ENCODE data around the gene RILPL1. TPM values are rescaled to one million over a fixed set of nuclear protein-coding genes. Genes with fewer than 3 reads are reported as not detected.

The RILPL1 gene
- total and polyA plus RNA-seq, 2 of the 4 experiments (the other 2 are of a cell fraction), result 11.1 to 19.8 TPM

GRCh38 chr12:123498126-123498825 is 35.2 kb downstream of the RILPL1 start:
- dilution Hi-C loops (cut with HindIII; ENCODE audit: low sequenced_read_pairs, unreplicated experiment) (no loop called here), intact Hi-C loops (cut with micrococcal nuclease) (no loop called here), in situ Hi-C loops (cut with MboI; ENCODE audit: low sequenced_read_pairs) (no loop called here)
- Histone ChIP-seq H4K5ac (ENCODE audit: low read depth, low read length) (no peak overlapping the region), H3K27ac (ENCODE audit: insufficient read depth, low read length) (no peak overlapping the region), H3K9me3 (ENCODE audit: control insufficient read depth, insufficient read depth, low read length) (no peaks in the 10 kb centered on the region), H2AK9ac (replicated peaks; ENCODE audit: low read depth, low read length, poor library complexity) (peak overlapping the region; percentile 50), H3K9ac (ENCODE audit: low read depth, low read length) (no peak overlapping the region), H2AK5ac (ENCODE audit: low read depth, low read length) (no peak overlapping the region), H3K4me1 (ENCODE audit: control insufficient read depth, insufficient read depth, low read length) (peaks cover 4% of the 10 kb centered on the region; the same call in 1 of the 2 replicates), H3K4ac (ENCODE audit: low read depth, low read length) (no peak overlapping the region), H2BK120ac (ENCODE audit: low read depth, low read length) (no peak overlapping the region), H3K23ac (ENCODE audit: low read depth, low read length) (no peak overlapping the region), H3K56ac (ENCODE audit: extremely low read depth, insufficient read depth, low read length) (no peak overlapping the region), H3K4me3 (ENCODE audit: insufficient read depth, low read depth, low read length) (no peak overlapping the region), H3K14ac (replicated peaks; ENCODE audit: low read depth, low read length) (no peak overlapping the region), H3K9me1 (ENCODE audit: insufficient read depth, low read length) (no peaks in the 10 kb centered on the region; the same call in 1 of the 2 replicates), H2AFZ (replicated peaks; ENCODE audit: low read length, poor library complexity) (peak overlapping the region; percentile 43), H3K36me3 (ENCODE audit: control insufficient read depth, insufficient read depth, low read length) (peaks cover 23% of the 10 kb centered on the region), H2BK15ac (ENCODE audit: low read depth, low read length) (no peak overlapping the region), H4K8ac (ENCODE audit: low read depth in 2 of 2, low read length in 2 of 2) (no peak overlapping the region), H2BK5ac (ENCODE audit: low read depth, low read length, poor library complexity, severe bottlenecking) (no peak overlapping the region), H2BK20ac (ENCODE audit: low read depth, low read length) (no peak overlapping the region), H3K79me1 (ENCODE audit: low read depth in 1 of 2, low read length in 2 of 2) (peaks cover 0 to 7% of the 10 kb centered on the region in 2 experiments; a peak in 2 of 4 replicates), H4K20me1 (ENCODE audit: insufficient read depth, low read length) (no peaks in the 10 kb centered on the region; the same call in 1 of the 2 replicates), H3K18ac (ENCODE audit: low read depth, low read length) (no peak overlapping the region), H4K91ac (ENCODE audit: insufficient read depth, low read depth, low read length) (no peak overlapping the region), H3K4me2 (ENCODE audit: low read depth, low read length) (no peak overlapping the region), H3K27me3 (ENCODE audit: control insufficient read depth, insufficient read depth, low read length) (no peaks in the 10 kb centered on the region)
- no peak for DNase-seq
- no TSS peak for BruUV-seq (replicated peaks)
- WGBS, 2 experiments (ENCODE audit: extremely low coverage in 2 of 2, insufficient read length in 1 of 2), result 95% methylated on average over 7 of the region's 13 CpGs; no CpG with 5 or more reads in 1 of the 2 experiments
- POLR2A ChIA-PET (ENCODE audit: unreplicated experiment), result no interaction called here
- TF ChIP-seq CEBPB (IDR thresholded peaks at IDR 0.05; ENCODE audit: low read depth, low read length), result no peak
- TF ChIP-seq, protein P1, sequence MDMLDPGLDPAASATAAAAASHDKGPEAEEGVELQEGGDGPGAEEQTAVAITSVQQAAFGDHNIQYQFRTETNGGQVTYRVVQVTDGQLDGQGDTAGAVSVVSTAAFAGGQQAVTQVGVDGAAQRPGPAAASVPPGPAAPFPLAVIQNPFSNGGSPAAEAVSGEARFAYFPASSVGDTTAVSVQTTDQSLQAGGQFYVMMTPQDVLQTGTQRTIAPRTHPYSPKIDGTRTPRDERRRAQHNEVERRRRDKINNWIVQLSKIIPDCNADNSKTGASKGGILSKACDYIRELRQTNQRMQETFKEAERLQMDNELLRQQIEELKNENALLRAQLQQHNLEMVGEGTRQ (IDR thresholded peaks at IDR 0.05; ENCODE audit: low read depth, low read length), result no peak
- TF ChIP-seq MAFK (IDR thresholded peaks at IDR 0.05; ENCODE audit: low read depth, low read length), result no peak
- no peak for TF ChIP-seq POLR2A (IDR thresholded peaks at IDR 0.05; ENCODE audit: low read depth, low read length)
- TF ChIP-seq SMC3 (IDR thresholded peaks at IDR 0.05; ENCODE audit: low read depth, low read length), result no peak
- no peak for TF ChIP-seq CHD1 (IDR thresholded peaks at IDR 0.05; ENCODE audit: low read depth, low read length)
- TF ChIP-seq MAZ (IDR thresholded peaks at IDR 0.05; ENCODE audit: borderline replicate concordance, low read depth, low read length), result no peak
- TF ChIP-seq ELK1 (IDR thresholded peaks at IDR 0.05; ENCODE audit: borderline replicate concordance, low read depth, low read length), result no peak
- TF ChIP-seq RCOR1 (IDR thresholded peaks at IDR 0.05; ENCODE audit: insufficient replicate concordance, low read length), result no peak
- no peak for TF ChIP-seq NFE2L2 (IDR thresholded peaks at IDR 0.05; ENCODE audit: low read depth, low read length)
- no peak for TF ChIP-seq FOS (IDR thresholded peaks at IDR 0.05; ENCODE audit: low read depth, low read length)
- no peak for TF ChIP-seq MXI1 (IDR thresholded peaks at IDR 0.05; ENCODE audit: borderline replicate concordance, low read depth, low read length)
- TF ChIP-seq, protein P2, sequence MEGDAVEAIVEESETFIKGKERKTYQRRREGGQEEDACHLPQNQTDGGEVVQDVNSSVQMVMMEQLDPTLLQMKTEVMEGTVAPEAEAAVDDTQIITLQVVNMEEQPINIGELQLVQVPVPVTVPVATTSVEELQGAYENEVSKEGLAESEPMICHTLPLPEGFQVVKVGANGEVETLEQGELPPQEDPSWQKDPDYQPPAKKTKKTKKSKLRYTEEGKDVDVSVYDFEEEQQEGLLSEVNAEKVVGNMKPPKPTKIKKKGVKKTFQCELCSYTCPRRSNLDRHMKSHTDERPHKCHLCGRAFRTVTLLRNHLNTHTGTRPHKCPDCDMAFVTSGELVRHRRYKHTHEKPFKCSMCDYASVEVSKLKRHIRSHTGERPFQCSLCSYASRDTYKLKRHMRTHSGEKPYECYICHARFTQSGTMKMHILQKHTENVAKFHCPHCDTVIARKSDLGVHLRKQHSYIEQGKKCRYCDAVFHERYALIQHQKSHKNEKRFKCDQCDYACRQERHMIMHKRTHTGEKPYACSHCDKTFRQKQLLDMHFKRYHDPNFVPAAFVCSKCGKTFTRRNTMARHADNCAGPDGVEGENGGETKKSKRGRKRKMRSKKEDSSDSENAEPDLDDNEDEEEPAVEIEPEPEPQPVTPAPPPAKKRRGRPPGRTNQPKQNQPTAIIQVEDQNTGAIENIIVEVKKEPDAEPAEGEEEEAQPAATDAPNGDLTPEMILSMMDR (conservative IDR thresholded peaks at IDR 0.05; ENCODE audit: low read depth, low read length), result no peak
- ATAC-seq (ENCODE audit: low read depth), result no peak
- CTCF ChIA-PET, result no interaction called here
